22Rv1 (cell line): Measurements from ENCODE around the gene INPP5D.

Experiments
- CTCF ChIP-seq: fragments of 450-650 bp; IDR thresholded peaks from 2 replicates; pipeline ENCODE4 v1.5.1; 2017; ENCODE audit warnings: mild to moderate bottlenecking
- ZFX ChIP-seq: fragments of 450-650 bp; IDR thresholded peaks from 2 replicates; pipeline ENCODE4 v1.6.1; 2017; ENCODE audit warnings: antibody characterized with exemption, borderline replicate concordance

- TF ChIP-seq CTCF = no peak
- no peak for TF ChIP-seq ZFX
Observed at GRCh38 chr2:233039846-233040530, 20.2 kb upstream of the INPP5D start.
